Stimulated activated CD8-positive, alpha-beta memory T cell treated with anti-CD3 and anti-CD28 coated beads, Interleukin-7, amount 100 ng/mL, for 1 hour (primary cell): ENCODE data around the gene TRPM1.

Experiments
- DNase-seq, 2 donors: peaks; one replicate each; pipeline ENCODE4 v3.0.0-alpha.2; 2020; ENCODE audit warnings: low read depth in 2 of 2

The TRPM1 gene

DNA sequence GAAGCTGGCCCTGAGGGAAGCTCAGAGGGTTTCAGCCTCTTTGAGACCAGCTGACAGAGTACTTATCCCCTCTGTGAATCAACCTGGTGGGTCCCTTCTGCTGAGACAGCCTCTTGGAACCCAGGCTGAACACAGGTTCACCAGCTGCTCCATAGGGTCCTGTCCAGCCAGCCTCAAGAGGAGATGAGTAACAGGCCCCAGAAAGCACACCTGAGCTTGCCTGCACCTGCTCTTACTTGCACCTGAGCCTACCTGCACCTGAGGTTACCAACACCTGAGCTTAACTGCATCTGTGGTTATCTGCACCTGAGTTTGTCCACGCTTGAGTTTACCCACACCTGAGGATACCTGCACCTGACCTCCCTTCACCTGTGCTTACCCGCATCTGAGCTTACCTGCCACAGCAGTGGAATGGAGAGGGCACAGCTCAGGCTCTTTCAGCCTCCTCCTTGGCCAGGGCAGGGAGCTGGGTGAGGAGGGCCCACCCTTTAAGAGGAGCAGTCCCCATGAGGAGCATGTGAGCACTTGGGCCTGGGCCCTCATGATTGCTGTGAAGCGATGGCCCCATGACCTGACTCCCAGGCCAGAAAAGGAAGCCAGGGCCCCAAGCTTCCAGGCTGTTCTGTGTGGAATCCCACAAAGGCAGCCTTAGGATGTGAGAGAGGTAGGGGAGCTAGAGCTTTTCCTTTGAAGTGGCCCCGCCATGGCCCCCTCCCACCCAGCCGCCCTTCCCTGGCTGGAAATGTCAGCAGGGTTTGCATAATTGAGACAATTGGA lies at the start of gene TRPM1:
Gene TRPM1, minus strand, starts transcription at position 464 of the 777 bp plus-strand sequence. CDS start 20,370 bp downstream, outside the sequence.
- no peak for DNase-seq

DNA sequence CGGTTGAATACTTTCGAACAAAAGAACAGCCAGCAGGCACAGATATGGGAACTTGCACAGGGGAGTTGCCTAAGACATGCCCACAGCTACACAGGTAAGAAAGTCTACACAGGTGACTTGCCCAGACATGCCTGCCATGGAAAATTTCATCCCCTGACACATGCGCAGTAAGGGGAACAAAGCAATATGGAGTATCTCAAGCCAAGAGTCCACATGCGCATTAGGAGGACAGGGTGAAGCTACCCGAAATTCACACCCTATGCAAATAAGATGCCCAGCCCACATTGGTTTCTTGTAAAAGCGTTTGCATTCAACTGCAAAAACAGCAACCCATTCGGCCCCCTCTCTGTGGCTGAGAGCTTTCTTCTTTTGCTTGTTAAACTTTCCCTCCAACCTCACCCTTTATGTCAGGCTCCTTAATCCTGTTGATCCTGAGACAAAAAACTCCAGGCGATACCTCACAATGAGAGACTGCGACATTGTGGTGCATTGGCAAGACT lies 49.3 kb upstream of the TRPM1 start:
- no peak for DNase-seq

DNA sequence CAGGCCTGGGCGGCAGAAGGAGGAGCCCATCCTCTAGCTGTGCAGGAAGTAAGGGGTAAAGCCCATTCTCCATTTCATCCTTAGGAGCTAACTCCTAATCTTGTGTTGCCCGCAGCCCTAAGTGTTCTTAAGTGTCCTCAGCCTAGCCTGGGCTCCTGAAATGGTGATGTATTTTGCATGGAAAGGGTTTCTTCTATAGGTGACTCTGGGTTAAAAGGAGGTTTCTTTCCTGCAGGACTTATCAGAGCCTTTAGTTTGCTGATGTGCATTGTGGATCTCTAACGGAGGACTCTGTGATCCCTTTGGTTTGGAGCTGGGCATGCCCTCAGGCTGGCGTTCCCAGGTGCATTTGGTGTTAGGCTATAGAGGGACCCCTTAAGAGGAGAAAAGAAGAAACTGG lies 48.5 kb upstream of the TRPM1 start:
- DNase-seq: no peak

DNA sequence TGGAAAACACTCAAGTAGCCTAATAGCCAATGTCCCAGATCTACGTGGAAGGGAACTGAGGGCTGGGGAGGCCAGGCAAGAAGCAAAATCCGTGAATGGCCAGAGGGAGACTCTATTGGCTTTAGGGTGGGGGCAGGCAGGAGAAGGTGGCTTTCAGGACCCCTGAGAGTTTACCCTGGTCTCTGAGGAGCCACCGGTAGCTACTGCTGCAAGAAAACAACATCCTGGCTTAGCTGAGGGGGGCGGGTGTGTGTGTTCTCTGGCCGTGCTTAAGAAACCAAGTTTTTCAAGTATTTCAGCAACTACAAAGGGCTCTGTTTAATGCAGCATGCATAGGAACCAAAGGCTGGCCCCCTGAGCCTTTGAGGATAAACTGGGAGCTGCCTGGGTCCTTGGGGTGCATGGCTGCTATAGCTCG lies 47.6 kb upstream of the TRPM1 start:
- DNase-seq: no peak

DNA sequence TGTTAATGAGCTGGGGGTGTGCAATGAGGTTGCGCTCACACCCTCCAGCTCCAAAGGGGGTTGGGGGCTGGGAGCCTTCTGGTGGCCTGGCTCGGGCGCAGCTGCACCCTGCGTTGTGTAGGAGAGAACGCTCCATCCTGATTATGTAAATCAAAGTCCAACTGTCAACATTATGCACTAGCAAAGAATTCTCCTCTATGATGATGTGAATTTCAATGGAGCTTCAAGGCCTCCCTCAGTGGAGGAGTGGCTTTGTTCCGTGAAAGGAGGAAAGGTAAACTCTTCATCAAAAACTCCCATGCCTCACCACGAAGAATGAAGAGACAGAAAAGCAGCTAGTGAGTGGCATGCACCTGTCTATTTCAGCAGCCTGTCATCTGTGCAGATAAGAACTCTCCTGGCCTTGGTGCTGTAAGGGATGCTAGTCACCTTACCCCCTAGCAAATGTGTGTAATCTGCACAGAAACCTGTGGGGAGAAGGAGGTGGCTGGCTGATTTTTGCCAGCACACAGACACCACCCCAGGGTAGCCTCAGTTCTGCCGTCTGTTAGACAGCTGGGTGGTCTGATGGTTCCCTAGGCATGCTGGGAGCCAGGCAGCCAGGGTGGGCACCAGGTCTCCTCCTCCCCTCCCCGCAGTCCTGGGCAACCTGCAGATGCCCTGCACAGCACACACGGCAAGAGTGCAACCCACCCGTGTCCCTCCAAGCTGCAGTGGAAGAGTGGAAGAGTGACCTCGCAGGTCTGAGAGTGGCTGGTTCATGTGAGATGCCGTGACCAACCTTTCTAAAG lies 47.0 kb upstream of the TRPM1 start:
- DNase-seq: no peak

DNA sequence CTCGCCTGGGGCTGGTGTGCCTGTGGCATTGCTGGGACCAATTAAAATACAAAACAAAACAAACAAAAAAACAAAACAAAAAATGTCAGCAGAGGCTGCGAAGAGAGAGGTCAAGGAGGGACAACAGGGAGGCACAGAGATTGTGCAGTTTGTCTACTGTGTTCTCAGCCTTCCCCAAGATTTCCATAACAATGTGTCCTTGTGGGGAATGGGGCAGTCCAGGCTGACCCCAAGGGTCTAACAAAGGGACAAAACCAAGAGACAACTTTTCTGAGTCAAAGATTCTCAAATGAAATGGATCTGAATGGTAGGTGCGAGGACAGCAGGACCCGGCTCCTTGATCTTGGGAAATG lies 46.4 kb upstream of the TRPM1 start:
- no peak for DNase-seq

DNA sequence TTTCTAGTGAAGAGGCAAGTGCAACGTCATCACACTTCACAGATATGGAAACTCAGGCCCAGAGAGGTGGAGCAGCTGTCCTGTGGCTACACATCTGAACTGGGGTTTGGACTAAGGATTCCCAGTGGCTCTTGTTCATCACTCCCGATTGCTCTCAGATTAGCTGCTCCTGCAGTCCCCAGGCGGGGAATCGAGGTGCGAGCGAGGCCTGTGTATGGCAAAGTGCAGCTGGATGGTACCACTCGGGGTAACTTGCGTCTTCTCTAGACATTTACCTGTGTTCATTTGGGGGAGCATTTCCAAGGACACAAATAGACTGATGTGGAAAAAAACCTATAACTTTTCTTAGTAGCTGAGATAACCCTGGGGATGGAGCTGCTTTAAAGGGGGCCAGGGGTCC lies 45.9 kb upstream of the TRPM1 start:
- DNase-seq: no peak

DNA sequence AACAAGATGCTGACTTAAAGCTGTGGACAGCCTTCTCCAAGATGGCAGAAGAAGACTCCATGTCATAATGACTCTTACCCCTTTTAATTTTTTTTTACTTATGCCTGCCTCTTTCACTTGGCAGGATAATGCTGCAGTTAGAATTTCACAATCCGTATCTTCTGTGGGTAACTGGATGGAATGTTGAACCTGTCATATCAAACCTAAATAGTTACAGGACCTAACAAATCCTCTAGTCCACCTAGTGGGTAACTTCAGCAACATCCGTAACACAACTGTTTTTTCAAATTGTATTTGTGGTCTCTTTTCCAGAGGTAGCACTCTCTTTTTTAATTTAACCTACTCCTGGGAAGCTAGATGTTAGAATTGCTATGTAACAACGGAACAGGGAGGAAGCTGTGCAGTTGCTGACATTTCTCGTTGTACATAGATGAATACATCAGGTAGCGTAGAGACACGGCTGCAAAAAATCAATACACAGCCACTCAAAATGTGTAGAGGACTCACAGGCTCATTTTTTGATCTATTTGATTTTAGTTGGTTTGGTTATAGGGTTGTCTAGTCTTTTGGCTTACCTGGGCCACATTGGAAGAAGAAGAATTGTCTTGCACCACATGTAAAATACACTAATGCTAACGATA lies 43.9 kb upstream of the TRPM1 start:
- no peak for DNase-seq

DNA sequence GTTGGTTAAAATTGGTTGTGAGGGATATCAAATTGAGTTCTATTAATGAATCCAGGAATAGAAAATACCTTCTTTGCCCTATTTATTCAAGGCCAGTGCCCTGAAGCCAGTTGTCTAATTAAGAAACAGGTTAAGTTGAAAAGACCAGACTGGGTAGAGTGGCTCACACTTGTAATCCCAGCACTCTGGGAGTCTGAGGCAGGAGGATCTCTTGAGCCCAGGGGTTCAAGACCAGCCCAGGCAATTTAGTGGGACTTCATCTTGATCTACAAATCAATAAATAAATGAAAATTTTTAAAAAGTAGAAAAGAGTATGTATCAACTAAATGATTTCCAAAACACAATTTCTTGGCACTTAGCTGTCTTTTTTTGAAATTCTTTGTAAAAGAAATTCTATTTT lies 40.3 kb upstream of the TRPM1 start:
- no peak for DNase-seq

DNA sequence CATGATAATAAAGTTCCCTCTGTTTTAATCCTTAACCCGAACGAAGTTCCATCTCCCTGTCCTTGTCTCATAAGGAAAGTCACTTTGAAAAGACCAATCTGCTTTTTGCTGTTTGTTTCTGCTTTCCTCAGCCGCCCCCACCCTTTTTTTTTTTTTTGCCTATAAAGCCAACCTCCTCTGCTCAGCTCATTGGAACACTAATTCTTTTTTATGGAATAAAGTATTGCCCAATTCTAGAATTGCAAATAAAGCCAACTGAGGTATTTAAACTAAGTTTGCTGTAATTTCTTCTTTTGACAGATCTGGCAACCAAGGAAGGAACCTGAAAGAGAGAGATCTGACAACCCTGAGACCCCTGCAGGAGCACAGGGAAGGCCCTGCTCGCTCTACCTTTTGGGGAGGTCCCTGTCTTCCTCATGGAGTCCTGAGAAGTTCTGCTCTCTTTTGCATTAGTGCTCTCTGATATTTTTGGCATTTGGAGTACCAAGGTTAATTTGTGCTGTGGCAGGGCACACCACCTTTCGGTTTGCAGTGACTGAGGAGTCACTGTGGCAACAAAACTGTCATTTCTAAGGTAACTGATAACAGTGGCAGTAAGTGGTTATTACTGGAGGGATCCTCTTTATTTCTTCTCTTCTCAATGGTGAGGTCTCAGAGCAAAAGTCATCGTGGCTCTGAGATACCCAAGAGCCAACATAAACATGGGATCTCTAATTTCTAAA lies 35.2 kb upstream of the TRPM1 start:
- no peak for DNase-seq

DNA sequence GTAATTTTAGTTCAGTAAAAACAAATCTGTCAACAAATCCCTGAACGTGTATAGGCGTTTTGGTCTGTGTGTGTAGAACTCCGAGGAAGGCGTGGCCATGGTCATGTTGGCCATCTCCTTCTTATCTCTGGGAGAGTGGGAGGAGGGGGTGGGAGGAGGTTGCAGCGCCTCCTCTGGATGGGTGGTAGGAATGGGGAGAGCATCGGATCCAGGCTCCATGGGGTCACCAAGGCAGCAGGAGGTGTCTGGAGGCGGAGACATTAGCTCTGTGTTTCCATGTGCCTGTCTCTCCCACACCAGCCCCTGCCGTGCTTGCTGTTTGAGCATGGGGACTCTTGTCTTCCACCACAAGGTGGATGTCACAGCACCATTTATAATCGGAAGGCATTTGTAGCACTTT lies 34.5 kb upstream of the TRPM1 start:
- DNase-seq: no peak

DNA sequence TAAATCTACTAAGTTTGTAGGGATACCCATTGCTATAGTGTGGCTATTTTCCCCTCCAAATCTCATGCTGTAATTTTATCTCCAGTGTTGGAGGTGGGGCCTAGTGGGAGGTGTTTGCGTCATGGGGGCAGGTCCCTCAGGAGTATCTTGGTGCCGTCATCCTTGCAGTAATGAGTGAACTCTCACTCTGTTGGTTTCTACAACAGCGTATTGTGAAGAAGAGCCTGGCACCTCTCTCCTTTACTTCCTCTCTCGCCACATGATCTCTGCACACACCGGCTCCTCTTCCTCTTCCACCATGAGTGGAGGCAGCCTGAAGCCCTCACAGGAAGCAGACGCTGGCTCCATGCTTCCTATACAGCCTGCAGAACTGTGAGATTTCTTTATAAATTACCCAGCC lies 34.0 kb upstream of the TRPM1 start:
- no peak for DNase-seq

DNA sequence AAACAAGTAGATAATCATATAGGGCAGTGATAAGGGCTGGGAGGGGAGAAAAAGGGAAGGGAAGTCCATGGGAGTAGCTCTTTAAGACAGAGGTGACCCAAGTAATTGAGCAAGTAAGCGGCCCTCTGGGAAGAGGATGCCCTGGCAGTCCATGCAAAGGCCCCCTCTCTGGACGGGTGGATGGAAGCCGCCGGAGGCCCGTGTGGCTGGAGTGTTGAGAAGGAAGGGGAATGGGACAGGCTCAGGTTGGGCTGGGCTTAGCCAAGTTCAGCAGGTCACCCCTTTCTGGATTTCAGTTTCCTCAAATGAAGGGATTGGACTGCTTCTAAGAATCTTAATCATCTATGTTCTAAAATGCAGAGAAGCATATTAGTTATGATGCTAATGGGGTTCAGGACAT lies 32.4 kb upstream of the TRPM1 start:
- DNase-seq: no peak

DNA sequence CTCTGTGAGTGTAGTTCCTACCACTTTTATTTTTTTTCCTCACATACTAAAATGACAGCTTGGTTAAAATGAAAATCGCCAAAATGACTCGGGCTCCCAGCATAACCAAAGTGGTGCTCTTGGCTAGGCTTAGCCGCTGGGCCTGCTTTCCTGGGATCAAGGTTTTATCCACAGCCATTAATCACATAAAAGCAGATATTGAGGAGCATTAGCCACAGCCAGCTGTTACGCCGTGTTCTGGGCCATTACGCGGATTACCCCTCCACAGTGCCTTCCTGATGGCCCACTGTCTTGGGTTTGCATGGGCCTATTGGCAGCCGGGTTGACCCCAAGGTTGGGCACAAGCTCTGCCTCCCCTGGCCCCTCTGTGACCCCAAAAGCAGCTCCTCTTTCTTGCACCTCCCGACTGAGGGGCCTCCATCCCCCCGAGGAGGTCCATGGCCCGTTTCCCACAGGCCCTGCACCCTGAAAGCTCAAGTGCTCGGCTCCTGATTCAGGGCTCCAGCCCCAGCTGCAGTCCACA lies 30.4 kb upstream of the TRPM1 start:
- no peak for DNase-seq

DNA sequence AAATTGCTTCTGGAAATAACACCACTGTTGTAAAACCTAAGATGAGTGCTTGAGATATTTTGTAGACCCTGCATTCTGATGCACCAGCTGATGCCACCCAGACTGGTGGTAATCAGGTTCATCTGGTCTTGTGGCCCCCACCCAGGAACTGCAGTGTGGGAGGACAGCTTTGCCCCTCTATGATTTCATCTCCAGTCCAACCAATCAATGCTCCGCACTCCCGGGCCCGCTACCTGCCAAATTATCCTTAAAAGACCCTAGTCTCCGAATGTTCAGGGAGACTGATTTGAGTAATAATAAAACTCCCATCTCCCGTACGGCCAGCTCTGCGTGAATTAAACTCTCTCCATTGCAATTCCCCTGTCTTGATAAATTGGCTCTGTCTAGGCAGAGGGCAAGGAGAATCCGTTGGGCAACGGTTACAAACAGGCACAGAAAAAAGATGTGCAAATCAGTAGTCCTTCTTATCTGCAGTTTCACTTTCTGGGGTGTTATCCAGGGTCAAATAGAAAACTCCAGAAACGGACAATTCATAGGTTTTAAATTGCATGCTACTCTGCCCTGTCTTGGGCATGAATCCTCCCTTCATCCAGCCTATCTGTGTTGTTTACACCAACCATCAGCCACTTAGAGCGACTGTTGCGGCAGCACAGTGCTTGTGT lies 29.2 kb upstream of the TRPM1 start:
- no peak for DNase-seq

DNA sequence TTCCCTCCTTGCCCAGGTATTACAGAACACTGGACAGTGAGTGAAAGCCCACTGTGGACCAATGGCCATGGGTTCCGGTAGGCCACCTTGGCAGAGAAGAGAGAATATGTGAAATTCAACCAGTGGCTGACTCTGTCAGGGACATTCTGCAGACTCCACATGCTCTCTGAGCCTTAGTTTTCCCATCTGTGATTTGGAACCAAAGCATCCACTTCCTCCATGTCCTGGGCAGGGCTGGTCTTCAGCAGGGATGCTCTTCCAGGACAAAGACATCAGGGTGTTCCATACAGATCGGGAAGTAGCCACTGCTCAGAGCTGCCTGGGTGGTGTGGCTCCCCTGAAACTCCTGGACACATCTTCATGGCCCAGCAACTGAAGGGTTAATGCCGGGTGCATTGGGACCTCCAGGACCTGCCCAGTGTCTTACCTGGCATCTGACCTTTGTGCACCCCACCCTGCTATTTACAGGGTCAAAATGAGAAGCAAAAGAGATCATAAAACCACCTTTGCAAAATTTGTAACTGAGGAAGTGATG lies 28.3 kb upstream of the TRPM1 start:
- DNase-seq: no peak

DNA sequence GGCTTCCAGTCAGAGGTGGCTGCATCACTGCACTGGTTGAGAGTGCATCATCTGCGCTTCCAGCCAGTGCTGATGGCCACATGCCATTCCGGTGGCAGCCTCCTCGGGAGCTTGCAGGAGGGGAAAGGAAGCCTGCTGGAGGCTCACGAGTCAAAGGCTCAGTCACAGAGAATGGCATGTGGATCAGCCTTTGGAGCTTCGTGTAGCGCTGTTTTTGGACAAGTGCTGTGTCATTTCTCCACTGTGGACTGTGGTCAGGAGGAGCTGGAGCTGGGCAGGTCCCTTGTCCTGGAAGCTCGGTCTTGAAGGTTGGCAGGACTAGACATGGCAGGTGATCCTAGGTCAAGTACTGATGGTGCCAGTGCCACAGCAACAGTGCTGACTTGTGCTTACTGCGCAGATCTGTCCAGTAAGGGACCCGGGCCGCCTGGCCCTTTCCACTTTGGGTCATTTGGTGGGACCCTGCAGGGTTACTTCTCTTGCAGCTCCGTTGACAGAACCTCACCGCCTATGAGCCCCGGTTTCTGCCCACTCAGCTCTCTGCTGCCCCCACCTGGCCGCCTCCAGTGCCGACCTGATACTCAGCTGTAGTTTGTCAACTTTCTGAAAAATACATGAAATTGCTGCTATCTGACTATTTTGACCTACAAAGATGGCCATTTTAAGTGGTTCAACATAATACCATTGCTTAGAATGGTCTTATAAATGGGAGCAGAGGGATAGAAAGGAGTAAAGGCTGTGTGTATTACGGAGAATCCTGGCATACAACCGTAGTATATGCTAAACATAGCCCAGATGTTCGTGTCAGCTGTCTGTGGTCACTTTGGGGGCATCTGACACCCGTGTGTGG lies 27.6 kb upstream of the TRPM1 start:
- DNase-seq: peak; percentile 55 to 70

DNA sequence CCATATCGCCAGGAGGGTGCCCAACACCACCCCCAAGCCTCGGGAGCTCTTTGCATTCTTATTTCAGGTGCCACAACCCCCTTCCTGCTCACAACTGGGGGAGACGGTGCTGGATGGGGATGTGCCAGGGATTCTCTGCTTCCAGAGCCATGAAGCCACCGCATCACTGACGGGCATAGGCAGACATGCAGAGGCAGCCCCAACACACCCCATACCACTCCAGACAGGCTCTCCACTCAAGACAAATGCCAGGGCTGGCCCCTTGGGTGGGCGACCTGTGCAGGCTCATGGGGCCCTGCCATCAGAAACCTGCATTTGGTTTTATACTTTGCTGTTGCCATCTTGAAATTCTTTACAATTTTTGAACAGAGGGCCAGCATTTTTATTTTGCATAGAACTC lies 27.0 kb upstream of the TRPM1 start:
- no peak for DNase-seq

DNA sequence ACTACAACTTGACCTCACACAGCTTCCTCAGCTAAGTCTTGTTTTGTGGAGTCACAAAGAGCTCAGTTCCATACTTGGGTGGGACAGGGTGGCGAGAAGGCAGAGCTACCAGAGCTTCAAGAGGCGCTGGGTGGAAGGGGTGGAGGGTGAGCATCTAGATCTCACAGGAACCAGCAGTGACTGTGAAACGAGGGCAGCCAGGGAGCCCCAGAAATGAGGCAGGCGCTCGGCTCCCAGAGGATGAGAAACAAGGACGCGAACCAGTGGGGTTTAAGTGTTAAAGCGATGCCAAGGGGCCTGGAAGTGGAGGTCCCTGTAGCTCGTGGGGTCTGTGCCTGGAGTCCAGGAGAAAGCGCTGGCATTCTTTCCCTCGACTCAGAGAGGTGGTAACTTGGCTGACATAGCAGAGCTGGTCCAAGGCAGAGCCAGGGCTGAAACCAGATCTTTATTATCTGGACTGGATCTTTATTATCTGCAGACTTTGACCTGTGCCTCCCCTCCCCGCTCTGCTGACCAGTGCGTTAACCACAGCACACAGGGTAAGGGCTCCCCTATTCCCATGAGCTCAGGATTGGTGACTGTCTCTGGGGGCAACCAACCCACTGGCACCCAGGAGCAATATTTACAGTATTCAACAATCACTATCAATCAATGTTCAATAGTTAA lies 26.2 kb upstream of the TRPM1 start:
- DNase-seq: no peak
